HG03575 (cell line): ENCODE measurements around the gene FAIM2.

Experiments
- ATAC-seq: cut with Tn5 transposase; IDR thresholded peaks from one replicate; pipeline ENCODE4 v1.9.1; 2021; ENCODE audit not compliant: unreplicated experiment, insufficient number of reproducible peaks, low FRiP score; ENCODE audit errors: extremely low read depth

Gene FAIM2

DNA sequence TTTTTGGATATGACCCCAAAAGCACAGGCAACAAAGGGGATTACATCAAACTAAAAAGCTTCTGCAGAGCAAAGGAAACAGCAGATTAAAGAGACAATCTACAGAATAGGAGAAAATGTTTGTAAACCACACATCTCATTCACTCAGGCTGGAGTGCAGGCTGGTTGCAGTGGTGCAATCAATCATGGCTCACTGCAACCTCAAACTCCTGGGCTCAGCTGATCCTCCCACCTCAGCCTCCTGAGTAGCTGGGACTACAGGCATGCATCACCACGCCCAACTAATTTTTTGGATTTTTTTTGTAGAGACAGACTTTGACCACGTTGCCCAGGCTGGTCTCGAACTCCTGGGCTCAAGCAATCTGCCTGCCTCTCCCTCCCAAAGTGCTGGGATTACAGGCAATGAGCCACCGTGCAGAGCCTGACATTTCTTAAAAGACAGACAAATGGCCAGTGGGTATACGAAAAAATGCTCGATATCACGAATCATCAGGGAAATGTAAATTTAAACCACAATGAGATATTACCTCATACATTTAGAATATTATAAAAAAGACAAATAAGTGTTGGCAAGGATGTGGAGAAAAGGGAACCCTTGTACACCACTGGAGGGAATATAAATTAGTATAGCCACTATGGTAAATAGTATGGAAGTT is 85.3 kb downstream of the FAIM2 start:
- ATAC-seq: no peak
